Measurements from ENCODE around the gene EIF4G3. TPM values are rescaled to one million over a fixed set of nuclear protein-coding genes. Genes with fewer than 3 reads are reported as not detected.

Gene EIF4G3
- total and polyA plus RNA-seq, 10 of the 15 experiments (the other 5 are each of a cell fraction or from before 2014, with no cell fraction given), result 7.4 to 45.1 (median 29.1) TPM

DNA sequence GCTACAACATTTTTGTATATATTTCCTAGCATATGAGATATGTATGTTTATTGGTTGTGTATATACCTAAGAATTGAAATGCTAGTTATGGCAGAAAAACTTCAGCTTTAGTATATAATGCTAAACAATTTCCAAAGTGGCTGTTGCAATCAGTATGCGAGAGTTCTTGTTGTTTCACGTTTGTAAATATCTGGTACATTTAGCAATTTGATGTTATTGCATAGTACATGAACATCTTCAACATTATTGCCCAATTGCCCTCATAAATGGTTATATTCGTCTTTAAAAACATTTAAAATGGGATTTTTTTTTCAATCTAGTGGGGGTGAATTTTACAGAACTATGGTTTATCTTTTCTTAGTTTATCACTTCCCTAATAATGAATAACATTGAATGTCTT lies 303.4 kb downstream of the EIF4G3 start:
- Histone ChIP-seq H3K9me3 (replicated peaks; ENCODE audit: control insufficient read depth, insufficient read depth, low read length) (no peaks in the 10 kb centered on the region), H4K20me1 (ENCODE audit: control insufficient read depth, insufficient read depth) (no peaks in the 10 kb centered on the region), H3K9ac (ENCODE audit: control insufficient read depth, insufficient read depth, low read length) (no peak overlapping the region), H3K4me3 (no peak overlapping the region), H3K4me1 (ENCODE audit: control insufficient read depth, insufficient read depth, low read length) (no peaks in the 10 kb centered on the region; the same call in none of the 2 replicates), H3K4me2 (ENCODE audit: control insufficient read depth, insufficient read depth) (no peak overlapping the region), H3K79me2 (ENCODE audit: control insufficient read depth, insufficient read depth, low read length) (no peaks in the 10 kb centered on the region), H3K36me3 (ENCODE audit: control insufficient read depth in 2 of 2, insufficient read depth in 2 of 2, low read length in 1 of 2) (no peaks in the 10 kb centered on the region), H3K27me3 (replicated peaks in 1 of 2; ENCODE audit: control insufficient read depth in 2 of 2, insufficient read depth in 2 of 2, low read length in 1 of 2) (no peaks in the 10 kb centered on the region), H2AFZ (ENCODE audit: control insufficient read depth, low read depth, low read length) (no peak overlapping the region), H3K27ac (ENCODE audit: control insufficient read depth, insufficient read depth) (no peak overlapping the region)
- ChIA-PET POLR2A (interaction anchor here (0.7 kb wide), 1 partner anchor 10 kb away, joined by 3 read pairs; no protein-coding TSS in a partner anchor), CTCF (interaction anchor here (1.1 kb wide), 1 partner anchor 1154 kb away, joined by 3 read pairs; no protein-coding TSS in a partner anchor), SMC1A (ENCODE audit: uncharacterized antibody, unreplicated experiment) (no interaction called here), RAD21 (ENCODE audit: unreplicated experiment) (no interaction called here)
- TF ChIP-seq SPI1 (IDR thresholded peaks at IDR 0.05; ENCODE audit: borderline replicate concordance, insufficient read depth, low read depth, low read length), result no peak
- TF ChIP-seq POLR2A (IDR thresholded peaks at IDR 0.05; ENCODE audit: low read depth, low read length), result no peak
- TF ChIP-seq NR2C2 (IDR thresholded peaks at IDR 0.05; ENCODE audit: borderline replicate concordance, control insufficient read depth, insufficient read length, low read depth), result no peak
- no peak for TF ChIP-seq FOXK2 (IDR thresholded peaks at IDR 0.05)
- TF ChIP-seq, protein P1, sequence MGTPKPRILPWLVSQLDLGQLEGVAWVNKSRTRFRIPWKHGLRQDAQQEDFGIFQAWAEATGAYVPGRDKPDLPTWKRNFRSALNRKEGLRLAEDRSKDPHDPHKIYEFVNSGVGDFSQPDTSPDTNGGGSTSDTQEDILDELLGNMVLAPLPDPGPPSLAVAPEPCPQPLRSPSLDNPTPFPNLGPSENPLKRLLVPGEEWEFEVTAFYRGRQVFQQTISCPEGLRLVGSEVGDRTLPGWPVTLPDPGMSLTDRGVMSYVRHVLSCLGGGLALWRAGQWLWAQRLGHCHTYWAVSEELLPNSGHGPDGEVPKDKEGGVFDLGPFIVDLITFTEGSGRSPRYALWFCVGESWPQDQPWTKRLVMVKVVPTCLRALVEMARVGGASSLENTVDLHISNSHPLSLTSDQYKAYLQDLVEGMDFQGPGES (IDR thresholded peaks at IDR 0.05), result no peak
- no peak for TF ChIP-seq BCLAF1 (IDR thresholded peaks at IDR 0.05)
- TF ChIP-seq ZSCAN29 (IDR thresholded peaks at IDR 0.05), result no peak
- TF ChIP-seq RB1 (IDR thresholded peaks at IDR 0.05; ENCODE audit: borderline replicate concordance), result no peak
- TF ChIP-seq KLF5 (IDR thresholded peaks at IDR 0.05; ENCODE audit: partially characterized antibody), result no peak
- TF ChIP-seq, protein P2, sequence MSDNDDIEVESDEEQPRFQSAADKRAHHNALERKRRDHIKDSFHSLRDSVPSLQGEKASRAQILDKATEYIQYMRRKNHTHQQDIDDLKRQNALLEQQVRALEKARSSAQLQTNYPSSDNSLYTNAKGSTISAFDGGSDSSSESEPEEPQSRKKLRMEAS (IDR thresholded peaks at IDR 0.05; ENCODE audit: low read depth, low read length), result no peak
- TF ChIP-seq ASH2L (IDR thresholded peaks at IDR 0.05; ENCODE audit: borderline replicate concordance, low read depth), result no peak
- no peak for TF ChIP-seq TBL1XR1 (IDR thresholded peaks at IDR 0.05; ENCODE audit: low read depth, low read length)
- no peak for ATAC-seq
- DNase-seq (ENCODE audit: low read depth, low spot score), result no peak
- FAIRE-seq, result no peak
- in situ Hi-C loops (cut with MboI) (no loop called here), intact Hi-C loops (cut with micrococcal nuclease; ENCODE audit: unreplicated experiment) (no loop called here)
- no TSS peak for BruUV-seq (replicated peaks)
- 88% methylated on average over 3 of the region's 3 CpGs for WGBS (ENCODE audit: insufficient coverage, insufficient replicate concordance, low lambda C conversion rate, missing lambda C conversion rate)

Data from GM12878 (cell line).